ENCODE data around the gene CIC.

Gene CIC

DNA sequence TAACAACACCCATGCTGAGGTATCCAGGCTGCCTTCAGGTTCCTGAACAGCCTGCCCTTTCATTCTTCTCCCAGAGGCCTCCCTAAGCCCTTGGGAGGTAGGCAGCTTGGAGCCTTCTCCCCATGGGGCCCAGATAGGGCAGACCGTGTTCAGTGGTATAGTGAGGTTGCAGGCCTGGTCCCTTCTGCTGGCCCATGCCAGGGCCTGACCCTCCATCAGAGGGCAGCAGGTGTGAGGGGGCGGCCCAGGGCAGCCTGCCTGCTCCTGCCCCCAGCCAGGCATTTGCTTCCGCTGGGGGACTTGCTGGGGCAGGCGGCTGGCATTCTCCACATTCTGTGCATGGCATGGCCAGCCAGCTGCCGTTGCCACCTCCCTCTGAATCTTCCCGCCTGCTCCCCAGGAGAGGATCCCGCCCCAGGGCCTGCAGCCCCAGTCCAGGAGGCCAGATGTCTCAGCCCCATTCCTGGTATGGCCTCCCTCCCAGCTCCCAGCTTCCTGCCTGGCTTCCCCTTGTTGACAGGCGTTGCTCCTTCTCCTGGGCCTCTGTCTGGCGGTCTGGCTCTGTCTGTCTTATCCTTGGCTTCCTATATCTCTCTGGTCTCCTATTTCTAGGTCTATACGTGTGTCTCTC lies 8.9 kb downstream of the CIC start:
- DNase-seq: peak in 1 of 14 donors; percentile 42

DNA sequence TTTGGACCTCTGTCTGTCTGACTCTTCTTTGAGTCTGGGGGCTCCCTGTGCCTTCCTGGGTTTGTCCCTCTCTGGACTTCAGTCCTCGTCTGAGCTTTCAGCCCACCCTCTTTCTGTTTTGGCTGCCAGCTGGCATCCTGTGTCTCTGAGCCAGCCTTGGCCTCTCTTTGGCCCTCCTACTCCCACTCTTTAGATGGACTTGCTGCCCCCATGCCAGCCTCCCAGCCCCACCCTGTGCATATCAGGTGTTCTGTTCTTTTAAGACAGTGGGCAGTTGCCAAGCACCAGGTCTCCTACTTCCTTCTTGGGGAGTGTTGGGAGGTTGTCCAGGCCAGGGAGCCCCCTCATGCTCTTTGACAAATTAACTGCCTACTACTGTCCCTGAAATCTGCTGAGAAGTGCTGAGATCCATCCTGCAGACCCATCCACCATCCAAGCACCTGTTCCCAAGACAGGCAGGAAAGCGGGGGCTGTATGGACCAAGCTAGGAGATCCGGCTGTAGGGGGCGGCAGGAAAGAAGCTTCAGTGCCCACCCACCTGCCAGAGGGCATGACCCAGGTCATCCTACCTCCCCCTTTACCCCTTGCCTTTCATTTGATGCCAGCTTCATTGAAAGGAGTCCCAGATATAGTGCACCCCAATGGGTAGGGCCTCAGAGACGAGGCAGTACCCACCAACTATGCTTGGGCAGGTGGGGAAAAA lies 9.6 kb downstream of the CIC start:
- no peak for DNase-seq

DNA sequence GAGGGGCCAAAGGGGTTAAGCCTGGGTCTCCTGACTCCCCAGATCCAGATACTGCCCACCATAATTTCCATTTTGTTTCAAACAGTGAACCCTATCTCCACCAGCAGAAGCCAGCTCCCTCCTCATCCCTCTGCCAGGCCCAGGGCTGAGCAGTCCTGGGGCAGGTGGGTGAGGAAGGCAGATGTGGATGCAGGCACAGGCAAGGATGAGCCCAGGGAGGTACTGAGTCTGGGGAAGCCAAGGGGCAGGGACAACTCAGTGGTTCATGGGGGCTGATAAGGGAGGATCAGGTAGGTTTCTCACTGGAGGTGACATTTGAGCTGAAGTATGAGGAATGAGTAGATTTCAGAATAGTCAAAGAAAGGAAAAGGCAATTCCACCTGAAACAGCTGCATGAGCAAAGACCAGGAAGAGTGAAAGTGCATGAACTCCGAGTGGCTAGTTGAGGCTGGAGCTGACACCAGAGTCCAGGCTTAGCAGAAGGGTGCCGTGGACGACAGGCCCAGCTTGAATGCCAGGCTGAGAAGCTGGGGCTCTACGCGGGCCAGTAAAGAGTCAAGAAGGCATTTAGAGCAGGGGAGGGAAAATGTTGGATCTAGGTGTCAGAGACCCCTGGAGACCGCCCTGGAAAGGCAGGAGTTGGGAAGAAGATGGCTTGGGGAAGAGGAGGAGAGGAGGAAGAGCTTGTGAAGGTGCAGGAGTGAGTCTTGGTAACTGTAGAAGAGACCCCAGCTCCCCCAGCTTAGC lies 10.3 kb downstream of the CIC start:
- DNase-seq: peak in 2 of 14 donors; percentile 58 to 63

DNA sequence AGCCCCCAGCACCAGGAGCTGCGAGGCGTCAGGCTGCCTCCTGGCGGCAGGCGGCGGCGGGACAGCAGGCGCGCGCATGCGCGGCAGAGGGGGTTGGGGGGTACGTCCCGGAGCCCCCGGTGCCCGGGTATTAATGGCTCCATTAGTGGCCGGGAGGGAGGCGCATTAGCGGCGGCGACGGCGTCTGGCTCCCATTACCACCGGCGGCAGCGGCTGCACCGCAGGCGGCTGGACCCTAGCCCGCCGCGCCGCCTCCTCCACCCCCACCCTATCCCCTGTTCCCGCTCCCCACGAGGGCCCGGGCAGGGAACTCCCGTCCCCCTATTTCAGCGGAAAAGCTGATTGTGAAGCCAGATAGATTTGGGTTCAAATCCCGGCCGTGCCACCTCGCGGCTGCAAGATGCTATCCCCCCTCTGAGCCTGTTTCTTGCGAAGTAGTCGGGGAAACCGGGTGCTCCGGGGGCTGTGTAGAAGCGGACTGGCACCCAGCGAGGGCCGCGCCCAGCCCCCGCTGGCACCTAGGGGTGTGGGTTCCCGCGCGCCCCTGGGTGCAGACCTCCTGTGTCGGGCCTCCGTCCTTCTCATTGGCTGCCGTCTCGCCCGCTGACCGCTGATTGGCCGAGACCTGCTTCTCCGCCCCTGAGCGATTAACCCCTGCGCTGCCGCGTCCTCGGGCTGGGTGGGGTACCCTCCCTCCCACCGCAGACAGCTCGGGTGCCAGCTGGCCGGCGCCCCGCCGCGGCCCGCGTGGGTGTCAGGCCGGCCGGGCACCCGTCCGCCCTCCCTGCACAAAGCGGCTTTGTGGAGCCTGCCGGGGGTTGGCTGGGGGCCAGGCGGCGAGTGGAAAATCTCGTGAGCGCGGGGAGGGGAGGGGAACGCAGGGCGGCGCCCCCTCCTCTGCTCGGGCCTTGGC lies 11.1 kb downstream of the CIC start:
- DNase-seq: peak in 13 of 14 donors; percentile 47 to 99 (median 90)

DNA sequence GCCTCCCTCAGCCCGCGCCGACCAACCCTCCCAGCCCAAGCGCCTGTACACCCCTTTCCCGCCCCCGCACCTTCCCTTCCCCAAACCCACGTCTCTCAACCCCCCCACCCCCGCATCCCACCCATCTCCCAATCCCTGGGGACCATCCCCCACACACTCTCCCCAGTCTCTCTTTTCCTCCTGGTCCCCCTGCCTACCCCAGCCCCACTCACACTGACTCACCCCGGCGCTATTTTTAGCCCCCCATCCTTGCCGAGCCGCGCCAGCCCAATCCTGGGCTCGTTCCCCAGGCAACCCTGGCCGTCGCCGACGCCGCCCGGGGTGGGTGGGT lies 11.7 kb downstream of the CIC start:
- DNase-seq: peak in 8 of 14 donors; percentile 66 to 91 (median 74)

DNA sequence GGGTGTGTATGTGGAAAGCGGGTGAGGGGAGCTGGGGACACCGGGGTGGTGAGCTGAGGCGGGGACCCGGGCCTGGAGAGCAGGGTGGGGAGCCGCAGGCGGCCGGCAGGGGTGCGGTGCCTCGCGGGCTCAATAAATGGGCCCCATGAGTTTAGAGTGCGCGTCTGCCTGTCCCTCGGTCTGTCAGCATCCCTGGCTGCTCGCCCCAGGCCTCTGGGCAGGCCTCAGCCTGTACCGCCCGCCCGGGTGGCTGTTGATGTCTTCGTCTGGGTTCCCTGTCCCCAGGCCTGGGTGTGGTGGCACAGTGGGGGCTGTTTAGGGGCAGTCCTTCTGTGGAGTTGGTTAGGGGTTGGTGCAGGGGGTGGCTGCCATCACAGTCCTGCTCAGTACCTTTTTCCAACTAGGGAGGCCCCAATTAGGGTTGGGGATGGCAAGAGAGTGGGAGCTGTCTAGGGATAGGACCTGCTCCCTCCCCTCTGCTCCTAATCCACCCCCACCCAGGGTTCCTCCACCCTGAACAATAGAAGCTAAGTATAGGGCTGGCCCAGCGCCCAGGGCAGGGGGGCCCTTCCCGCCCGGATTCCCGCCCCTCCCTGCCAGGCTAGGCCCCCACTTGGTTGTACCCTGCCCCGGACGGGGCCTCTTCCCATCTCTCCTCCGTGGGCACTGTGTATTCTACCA lies 12.2 kb downstream of the CIC start:
- peak in 11 of 14 donors; percentile 58 to 91 (median 77) for DNase-seq

DNA sequence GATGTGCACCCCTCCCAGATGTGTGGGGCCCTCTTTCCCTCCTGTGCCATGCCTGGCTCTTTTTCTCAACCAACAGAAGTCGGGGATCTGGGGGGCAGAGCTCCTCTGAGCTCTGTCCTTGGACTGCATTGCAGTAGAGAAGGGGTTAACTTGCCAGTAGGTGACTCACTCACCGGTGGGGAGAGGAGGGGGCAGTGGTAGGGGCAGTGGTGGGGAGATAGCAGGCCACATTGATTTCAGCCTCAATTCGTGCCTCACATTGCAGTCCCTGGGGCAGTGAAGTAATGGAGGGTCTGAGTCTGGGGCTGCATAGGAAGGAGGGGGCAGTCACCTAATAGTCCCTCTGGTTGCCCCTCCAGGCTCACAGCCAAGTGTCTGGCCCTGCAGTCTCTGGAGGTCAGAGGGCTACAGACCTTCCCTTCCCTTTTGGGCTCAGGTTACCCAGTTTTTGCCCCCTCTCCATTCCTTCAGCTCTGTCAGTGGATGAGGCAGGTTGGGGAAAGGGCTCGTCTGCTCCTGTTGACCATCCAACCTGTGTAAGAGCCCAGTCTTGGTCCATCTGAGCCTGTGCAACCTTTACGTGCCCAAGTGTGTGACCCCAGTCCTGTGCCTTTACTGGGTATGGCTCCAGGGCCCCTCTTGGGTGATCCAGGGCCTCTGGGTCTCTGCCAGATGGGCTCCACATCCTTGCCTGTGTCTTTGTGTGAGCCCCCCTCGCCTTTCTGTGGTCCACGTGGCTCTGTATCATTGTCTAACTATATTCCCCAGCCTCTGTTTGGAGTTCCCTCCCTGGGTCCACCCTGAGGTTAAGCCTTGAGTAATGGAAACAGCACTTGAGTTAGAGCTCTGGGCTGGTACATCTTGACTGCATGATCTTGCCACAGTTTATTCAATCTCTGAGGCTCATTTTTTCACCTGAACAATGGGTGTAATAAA lies 13.0 kb downstream of the CIC start:
- peak in 4 of 14 donors; percentile 53 to 70 (median 59) for DNase-seq

DNA sequence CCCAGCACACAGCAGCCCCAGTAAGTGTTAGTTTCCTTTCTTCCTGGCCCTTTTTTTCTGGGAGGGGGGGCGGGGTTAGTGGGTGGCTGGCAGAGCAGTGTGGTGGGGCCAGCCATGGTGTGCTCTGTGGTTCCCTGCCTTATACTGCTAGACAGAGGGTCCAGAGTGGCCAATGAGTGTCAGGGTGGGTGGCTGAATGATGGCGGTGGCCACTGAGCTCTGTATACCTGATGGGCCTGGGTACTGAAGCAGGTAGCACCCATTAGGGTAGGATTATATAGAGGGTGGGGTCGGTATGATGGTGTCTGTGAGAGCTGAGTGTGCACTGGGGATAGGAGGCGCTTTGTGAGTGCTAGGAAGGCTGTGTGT lies 13.8 kb downstream of the CIC start:
- DNase-seq: no peak

DNA sequence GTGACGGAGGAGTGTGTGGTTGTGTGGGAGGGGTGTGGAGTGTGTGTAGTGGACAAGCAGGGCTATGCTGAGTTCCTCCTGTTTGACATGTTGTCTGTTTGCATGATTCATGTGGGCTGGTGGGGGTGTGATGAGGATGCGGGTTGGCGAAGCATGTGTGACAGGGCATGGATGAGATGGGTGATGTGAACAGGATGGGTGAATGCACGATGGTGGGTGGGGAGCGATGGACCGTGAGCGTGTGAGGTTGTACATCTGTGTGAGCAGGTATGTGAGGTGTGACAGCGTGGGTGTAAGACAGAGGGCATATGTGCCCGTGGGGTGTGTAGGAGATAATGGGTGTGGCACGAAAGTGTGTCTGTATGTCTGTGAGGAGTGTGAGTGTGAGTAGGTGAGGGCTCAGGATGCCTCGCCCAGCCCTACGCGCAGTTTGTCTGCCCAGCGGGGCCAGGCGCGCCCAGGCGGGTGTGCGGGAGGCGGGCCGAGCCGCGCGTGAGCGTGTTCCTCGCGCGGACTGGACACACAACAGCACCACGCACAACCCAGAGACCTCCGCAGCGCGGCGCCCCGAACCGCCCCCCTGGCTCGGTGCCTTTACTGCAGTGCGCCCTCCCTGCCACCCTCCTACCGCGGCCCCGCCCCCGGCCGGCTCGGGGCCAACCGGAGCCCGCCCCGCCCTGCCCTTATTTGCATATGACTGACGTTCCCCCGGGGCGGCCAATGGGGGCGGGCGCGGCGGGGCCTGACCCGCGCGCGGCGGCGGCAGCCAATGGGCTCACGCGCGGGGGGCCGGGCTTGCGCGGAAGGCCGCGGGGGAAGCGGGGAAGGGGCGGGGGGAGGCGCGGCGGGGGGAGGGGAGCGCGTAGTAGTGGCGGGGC lies 14.4 kb downstream of the CIC start:
- DNase-seq: peak; percentile 85 to 97 (median 92)

DNA sequence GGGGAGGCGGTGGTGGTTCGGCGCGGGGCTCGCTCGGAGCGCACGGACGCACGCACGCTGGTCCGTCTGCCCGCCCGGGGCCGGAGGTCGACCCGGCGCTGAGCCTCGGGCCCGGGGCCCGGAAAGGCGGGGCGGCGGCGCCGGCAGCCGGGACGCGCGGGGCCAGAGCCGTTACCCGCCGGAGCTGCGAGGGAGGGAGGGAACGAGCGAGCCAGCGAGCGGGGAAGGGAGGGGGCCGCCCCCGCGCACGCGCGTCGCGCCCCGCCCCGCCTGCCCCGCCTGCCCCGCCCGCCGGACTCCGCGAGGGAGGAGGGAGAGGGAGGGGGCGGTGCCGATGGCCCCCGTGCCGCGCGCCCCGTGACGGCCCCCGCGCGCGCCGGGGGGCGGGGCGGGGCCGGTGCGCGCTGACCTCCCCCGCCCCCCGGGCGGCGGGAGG lies 15.0 kb downstream of the CIC start:
- DNase-seq: peak in 13 of 14 donors; percentile 76 to 96 (median 90)

DNA sequence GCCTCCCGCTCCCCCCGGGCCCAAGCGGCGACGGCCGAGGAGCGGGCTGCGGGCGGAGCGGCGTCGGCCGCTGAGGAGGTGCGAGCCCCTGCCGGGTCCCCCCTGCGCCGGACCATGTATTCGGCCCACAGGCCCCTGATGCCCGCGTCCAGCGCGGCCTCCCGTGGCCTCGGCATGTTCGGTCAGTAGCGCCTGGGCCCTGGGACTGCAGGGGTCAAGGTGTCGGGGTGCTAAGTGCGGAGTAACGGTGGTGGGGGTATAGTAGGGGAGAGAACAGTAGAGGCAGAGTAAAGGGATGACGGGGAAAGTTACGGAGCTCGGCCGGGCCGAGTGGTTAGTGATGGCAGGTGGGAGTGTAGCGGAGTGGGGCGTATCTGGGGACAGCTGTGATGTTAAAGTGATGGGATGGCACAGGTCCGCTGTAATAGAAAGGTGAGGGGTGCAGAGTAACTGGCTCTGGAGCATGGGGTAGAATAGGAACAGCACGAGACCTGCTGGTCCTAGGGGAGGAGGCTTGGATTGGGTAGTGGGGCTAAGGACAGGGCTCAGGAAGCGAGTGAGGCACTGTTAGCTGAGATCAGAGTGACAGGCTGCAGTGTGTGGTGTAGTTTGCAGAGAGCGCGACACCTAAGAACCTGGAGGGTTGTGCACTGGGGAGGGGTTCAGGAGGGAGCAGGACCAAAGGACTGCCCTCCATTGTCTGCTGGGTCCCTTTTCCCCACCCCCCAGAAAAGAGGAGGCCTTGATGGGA lies 15.7 kb downstream of the CIC start:
- DNase-seq: peak in 6 of 14 donors; percentile 33 to 53 (median 44)

DNA sequence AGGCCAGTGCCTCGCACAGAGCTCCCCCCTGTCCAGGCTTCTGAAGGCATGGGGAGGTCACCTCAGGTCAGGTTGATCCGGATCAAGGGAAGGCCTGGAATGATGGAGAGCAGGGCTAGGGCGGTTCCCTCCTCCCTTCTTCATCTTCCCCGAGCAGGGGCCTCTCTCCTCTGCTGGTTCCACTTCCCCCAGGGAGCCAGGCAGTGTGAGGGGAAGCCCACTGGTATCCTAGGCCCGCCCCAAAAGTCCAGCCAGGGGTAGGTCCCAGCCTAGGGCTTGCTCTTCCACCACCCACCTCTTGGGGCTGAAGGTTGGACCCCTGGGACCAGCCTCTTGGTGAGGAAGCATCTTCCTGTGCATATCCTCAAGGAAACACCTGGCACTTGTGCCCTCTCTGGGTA lies 16.5 kb downstream of the CIC start:
- peak in 3 of 14 donors; percentile 19 to 40 (median 22) for DNase-seq

DNA sequence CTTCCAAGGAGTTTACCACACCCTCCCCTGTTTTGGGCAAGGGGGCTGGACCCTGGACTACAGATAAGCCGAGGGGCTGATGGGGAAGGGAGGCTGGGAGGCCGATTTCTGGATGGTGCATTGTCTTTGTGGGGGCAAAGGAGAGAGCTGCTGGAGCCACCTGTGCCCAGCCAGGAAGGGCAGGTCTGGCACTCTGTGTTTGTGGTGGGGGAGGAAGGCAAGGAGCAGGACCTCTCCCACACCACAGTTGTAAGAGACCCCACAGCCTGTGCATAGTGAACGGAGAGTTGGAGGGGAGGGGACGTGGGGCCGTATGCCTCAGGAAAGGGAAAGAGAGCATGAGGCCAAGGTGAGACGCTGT lies 16.9 kb downstream of the CIC start:
- DNase-seq: no peak

DNA sequence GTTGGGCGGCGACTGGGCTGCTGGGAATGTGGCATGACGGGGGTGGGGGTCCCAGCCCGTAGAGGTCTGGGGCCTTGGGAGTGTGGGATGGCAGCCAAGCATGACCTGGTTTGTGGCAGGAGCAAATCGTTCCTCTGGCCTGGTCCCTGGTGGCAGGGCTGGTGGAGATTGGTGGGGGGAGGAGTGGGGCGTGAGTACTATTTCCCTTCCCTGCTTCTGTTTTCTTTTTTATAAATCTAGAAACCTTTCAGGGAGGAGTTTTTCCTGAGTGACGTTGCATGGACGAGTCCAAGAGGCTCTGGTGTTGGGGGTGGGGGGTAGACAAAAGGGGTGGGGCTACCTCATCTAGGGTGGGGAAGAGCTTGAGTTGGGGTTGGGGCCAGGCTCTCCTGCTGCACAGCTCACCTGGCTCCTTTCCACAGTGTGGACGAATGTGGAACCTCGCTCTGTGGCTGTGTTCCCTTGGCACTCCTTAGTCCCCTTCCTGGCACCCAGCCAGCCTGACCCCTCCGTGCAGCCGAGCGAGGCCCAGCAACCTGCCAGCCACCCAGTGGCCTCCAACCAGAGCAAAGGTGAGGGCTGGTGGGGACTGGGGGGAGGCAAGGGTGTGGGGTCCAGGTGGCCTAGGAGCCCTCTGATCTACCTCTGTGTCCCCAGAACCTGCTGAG lies 17.4 kb downstream of the CIC start:
- DNase-seq: peak in 6 of 14 donors; percentile 11 to 79 (median 31)

DNA sequence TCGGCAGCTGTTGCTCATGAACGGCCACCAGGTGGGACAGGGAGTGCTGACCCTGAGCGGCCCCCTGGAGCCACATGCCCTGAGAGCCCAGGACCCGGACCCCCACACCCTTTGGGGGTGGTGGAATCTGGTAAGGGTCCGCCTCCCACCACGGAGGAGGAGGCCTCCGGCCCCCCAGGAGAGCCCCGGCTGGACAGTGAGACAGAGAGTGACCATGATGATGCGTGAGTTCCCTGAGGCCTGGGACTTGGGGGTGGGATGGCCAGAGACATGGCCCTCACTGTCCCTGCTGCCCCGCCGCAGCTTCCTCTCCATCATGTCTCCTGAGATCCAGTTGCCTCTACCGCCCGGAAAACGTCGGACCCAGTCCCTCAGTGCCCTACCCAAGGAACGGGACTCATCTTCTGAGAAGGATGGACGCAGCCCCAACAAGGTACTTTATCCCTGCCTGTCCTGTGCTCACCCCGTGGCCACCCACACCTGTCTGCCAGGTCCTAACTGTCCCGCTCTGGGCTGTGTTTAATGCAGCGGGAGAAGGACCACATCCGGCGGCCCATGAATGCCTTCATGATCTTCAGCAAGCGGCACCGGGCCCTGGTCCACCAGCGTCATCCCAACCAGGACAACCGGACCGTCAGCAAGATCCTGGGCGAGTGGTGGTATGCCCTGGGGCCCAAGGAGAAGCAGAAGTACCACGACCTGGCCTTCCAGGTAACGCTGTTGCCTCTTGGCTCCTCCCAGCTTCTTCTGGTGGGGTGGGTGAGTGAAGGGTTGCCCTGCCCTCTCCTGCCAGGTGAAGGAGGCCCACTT lies 18.2 kb downstream of the CIC start:
- no peak for DNase-seq

DNA sequence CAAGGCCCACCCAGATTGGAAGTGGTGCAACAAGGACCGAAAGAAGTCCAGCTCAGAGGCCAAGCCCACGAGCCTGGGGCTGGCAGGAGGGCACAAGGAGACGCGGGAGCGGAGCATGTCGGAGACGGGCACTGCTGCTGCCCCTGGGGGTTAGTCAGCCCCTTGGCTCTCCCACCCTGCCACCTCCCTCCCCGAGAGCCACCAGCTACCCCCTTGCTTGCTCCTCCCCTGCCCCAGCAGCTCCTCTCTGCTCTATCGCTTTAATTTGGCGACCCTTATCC lies 18.7 kb downstream of the CIC start:
- DNase-seq: no peak

DNA sequence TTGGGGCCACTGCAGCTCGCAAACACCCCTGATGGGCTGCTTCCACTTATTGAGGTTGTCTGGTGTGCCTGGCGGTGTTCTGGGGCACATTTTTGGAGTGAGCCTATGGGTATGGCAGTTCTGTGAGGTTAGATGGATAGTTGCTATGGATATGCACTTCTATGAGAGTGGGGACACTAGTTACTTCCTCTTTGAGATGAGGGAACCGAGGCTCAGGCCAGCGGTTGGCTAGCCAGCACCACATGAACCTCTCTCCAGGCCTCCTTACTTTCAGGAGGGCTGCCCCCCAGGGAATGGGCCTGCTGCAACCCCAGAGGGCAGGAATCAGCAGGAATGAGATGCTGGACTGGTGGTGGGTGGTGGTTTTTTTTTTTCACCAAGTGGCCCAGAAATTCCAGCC lies 19.3 kb downstream of the CIC start:
- DNase-seq: no peak
